K562 (cell line): ENCODE measurements around the gene ASB13. TPM values are rescaled to one million over a fixed set of nuclear protein-coding genes. Genes with fewer than 3 reads are reported as not detected.

Experiments
- BACH1 ChIP-seq: fragments of 200-800 bp; sonication (Bioruptor generic); IDR thresholded peaks from 2 replicates; pipeline ENCODE4 v1.6.1; 2016; ENCODE audit warnings: missing genetic modification characterization, missing compliant biosample characterization
- BHLHE40 ChIP-seq: IDR thresholded peaks from 2 replicates; pipeline ENCODE4 v1.6.1; 2011; ENCODE audit warnings: low read length, improper control_type of control experiment
- C11orf30 ChIP-seq: fragments of 450-650 bp; IDR thresholded peaks from 2 replicates; pipeline ENCODE4 v1.6.1; 2016; ENCODE audit warnings: low read depth, mild to moderate bottlenecking
- CAMTA2 ChIP-seq: fragments of 250-450 bp; sonication (Bioruptor Pico); conservative IDR thresholded peaks from 2 replicates; pipeline ENCODE4 v1.5.1; 2022
- CXXC5 ChIP-seq: fragments of 250-450 bp; sonication (Bioruptor Pico); IDR thresholded peaks from 2 replicates; pipeline ENCODE4 v1.8.0; 2022; ENCODE audit warnings: inconsistent platforms, mild to moderate bottlenecking, moderate library complexity
- DMBX1 ChIP-seq: fragments of 250-450 bp; sonication (Bioruptor Pico); IDR thresholded peaks from 2 replicates; pipeline ENCODE4 v1.8.0; 2022; ENCODE audit warnings: inconsistent platforms, mild to moderate bottlenecking, moderate library complexity, borderline replicate concordance
- EHMT2 ChIP-seq: fragments of 450-650 bp; IDR thresholded peaks from 2 replicates; pipeline ENCODE4 v1.6.1; 2018; ENCODE audit warnings: antibody characterized with exemption
- FOSL1 ChIP-seq: fragments of 200-800 bp; sonication (Bioruptor generic); conservative IDR thresholded peaks from 2 replicates; pipeline ENCODE4 v1.6.1; 2016; ENCODE audit warnings: missing genetic modification characterization, missing compliant biosample characterization
- JUND ChIP-seq, 2 experiments: IDR thresholded peaks; 2 replicates in 1 of 2; 3 replicates in 1 of 2; pipeline ENCODE4 v1.6.1; 2011; ENCODE audit warnings: borderline replicate concordance in 2 of 2, low read depth in 2 of 2, low read length in 2 of 2, improper control_type of control experiment in 1 of 2, missing biosample characterization in 1 of 2, missing genetic modification characterization in 1 of 2, missing genetic modification reagents in 1 of 2
- KLF16 ChIP-seq: IDR thresholded peaks from 2 replicates; pipeline ENCODE4 v1.6.1; 2016; ENCODE audit warnings: antibody characterized with exemption
- L3MBTL2 ChIP-seq: fragments of 450-650 bp; IDR thresholded peaks from 2 replicates; pipeline ENCODE4 v1.6.1; 2016; ENCODE audit warnings: mild to moderate bottlenecking, moderate library complexity
- MAFF ChIP-seq: IDR thresholded peaks from 2 replicates; pipeline ENCODE4 v1.6.1; 2012; ENCODE audit warnings: low read length, improper control_type of control experiment
- MAFK ChIP-seq: IDR thresholded peaks from 2 replicates; pipeline ENCODE4 v1.6.1; 2011; ENCODE audit warnings: low read length, improper control_type of control experiment
- MLLT1 ChIP-seq, 2 experiments: fragments of 450-650 bp; IDR thresholded peaks; 2 replicates each; pipeline ENCODE4 v1.6.1; 2016
- NFE2 ChIP-seq: IDR thresholded peaks from 2 replicates; pipeline ENCODE4 v1.6.1; 2014; ENCODE audit warnings: antibody characterized with exemption, low read depth
- SMARCA4 ChIP-seq: fragments of 450-650 bp; IDR thresholded peaks from 2 replicates; pipeline ENCODE4 v1.6.1; 2016
- SNRNP70 ChIP-seq: fragments of 200-400 bp; formaldehyde crosslinking; optimal IDR thresholded peaks from 2 replicates; pipeline ENCODE3; 2017; ENCODE audit warnings: low read depth, low read length
- TAF15 ChIP-seq: fragments of 200-400 bp; formaldehyde crosslinking; IDR thresholded peaks from 2 replicates; pipeline ENCODE4 v1.6.1; 2017; ENCODE audit warnings: mild to moderate bottlenecking, low read depth, low read length, moderate library complexity
- ZEB2 ChIP-seq: fragments of 450-650 bp; IDR thresholded peaks from 2 replicates; pipeline ENCODE4 v1.6.1; 2016
- ZNF143 ChIP-seq: sonication (generic); formaldehyde crosslinking; IDR thresholded peaks from 2 replicates; pipeline ENCODE4 v1.9.0; 2022; ENCODE audit warnings: mild to moderate bottlenecking, missing genetic modification reagents
- ZNF316 ChIP-seq: fragments of 450-650 bp; IDR thresholded peaks from 2 replicates; pipeline ENCODE4 v1.6.1; 2016
- ZNF778 ChIP-seq: fragments of 450-650 bp; formaldehyde crosslinking; IDR thresholded peaks from 2 replicates; pipeline ENCODE4 v1.4.0; 2020; ENCODE audit warnings: mild to moderate bottlenecking, moderate library complexity
- polyA plus RNA-seq, 8 experiments: library from polyadenylated mRNA; depleted of rRNA in 4 of 8; stranded (reverse) in 5 of 8; unstranded in 3 of 8; fragments of >200 nt; fragmentation: Nextera tagmentation in 2 of 8; fragmentation: Illumina TruSeq in 1 of 8; extraction: Ambion mirVana in 2 of 8; extraction: Trizol in 1 of 8; gene quantifications; 2 replicates each; pipeline versions ENCODE4 v1.2.1 to v1.2.3, GENCODE V29; 2011 to 2014; ENCODE audit warnings: inconsistent platforms in 1 of 8, missing spikeins in 1 of 8
- total RNA-seq, 7 experiments: library from RNA; depleted of rRNA in 6 of 7; stranded (reverse); fragments of >200 nt in 6 of 7; fragmentation: Illumina TruSeq in 2 of 7; extraction: Trizol in 2 of 7; gene quantifications; 2 replicates each; pipeline versions ENCODE4 v1.2.1 to v1.2.3, GENCODE V29; 2011 to 2021; ENCODE audit warnings: low replicate concordance in 1 of 7
- TF ChIP-seq, protein P1 (sequence below): fragments of 450-650 bp; IDR thresholded peaks from 2 replicates; pipeline ENCODE4 v1.6.1; 2017; ENCODE audit warnings: antibody characterized with exemption, mild to moderate bottlenecking

The ASB13 gene
- total and polyA plus RNA-seq, 9 of the 15 experiments (the other 6 are each of a cell fraction or from before 2014, with no cell fraction given) = 5.2 to 28.8 (median 16.9) TPM

GRCh38 chr10:5681930-5682329, 15.5 kb upstream of the ASB13 start (continued):
- TF ChIP-seq, protein P1, sequence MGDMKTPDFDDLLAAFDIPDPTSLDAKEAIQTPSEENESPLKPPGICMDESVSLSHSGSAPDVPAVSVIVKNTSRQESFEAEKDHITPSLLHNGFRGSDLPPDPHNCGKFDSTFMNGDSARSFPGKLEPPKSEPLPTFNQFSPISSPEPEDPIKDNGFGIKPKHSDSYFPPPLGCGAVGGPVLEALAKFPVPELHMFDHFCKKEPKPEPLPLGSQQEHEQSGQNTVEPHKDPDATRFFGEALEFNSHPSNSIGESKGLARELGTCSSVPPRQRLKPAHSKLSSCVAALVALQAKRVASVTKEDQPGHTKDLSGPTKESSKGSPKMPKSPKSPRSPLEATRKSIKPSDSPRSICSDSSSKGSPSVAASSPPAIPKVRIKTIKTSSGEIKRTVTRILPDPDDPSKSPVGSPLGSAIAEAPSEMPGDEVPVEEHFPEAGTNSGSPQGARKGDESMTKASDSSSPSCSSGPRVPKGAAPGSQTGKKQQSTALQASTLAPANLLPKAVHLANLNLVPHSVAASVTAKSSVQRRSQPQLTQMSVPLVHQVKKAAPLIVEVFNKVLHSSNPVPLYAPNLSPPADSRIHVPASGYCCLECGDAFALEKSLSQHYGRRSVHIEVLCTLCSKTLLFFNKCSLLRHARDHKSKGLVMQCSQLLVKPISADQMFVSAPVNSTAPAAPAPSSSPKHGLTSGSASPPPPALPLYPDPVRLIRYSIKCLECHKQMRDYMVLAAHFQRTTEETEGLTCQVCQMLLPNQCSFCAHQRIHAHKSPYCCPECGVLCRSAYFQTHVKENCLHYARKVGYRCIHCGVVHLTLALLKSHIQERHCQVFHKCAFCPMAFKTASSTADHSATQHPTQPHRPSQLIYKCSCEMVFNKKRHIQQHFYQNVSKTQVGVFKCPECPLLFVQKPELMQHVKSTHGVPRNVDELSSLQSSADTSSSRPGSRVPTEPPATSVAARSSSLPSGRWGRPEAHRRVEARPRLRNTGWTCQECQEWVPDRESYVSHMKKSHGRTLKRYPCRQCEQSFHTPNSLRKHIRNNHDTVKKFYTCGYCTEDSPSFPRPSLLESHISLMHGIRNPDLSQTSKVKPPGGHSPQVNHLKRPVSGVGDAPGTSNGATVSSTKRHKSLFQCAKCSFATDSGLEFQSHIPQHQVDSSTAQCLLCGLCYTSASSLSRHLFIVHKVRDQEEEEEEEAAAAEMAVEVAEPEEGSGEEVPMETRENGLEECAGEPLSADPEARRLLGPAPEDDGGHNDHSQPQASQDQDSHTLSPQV = 0 out of 2 replicates have a peak, but pooled peaks have one; percentile 30
- TF ChIP-seq SNRNP70 (no peak), JUND (IDR thresholded peaks at IDR 0.05; ENCODE audit: borderline replicate concordance, low read depth, low read length) (peak; percentile 38; the same call in 1 of the 2 replicates), JUND (tag; IDR thresholded peaks at IDR 0.05; ENCODE audit: borderline replicate concordance, low read depth, low read length) (0 out of 3 replicates have a peak, but pooled peaks have one; percentile 46), ZEB2 (0 out of 2 replicates have a peak, but pooled peaks have one; percentile 22), BACH1 (0 out of 2 replicates have a peak, but pooled peaks have one; percentile 59), MLLT1 (IDR thresholded peaks at IDR 0.05) (no peak), BHLHE40 (peak; percentile 68; the same call in 1 of the 2 replicates), L3MBTL2 (peak; percentile 56; the same call in 1 of the 2 replicates), FOSL1 (0 out of 2 replicates have a peak, but pooled peaks have one; percentile 13), TAF15 (no peak), NFE2 (peak; percentile 94), ZNF143 (CRISPR knock-in tag) (no peak), MAFF (peak; percentile 34; the same call in 1 of the 2 replicates), ZNF778 (CRISPR knock-in tag) (no peak), EHMT2 (peak; percentile 73), CAMTA2 (CRISPR knock-in tag) (no peak), SMARCA4 (0 out of 2 replicates have a peak, but pooled peaks have one; percentile 17), C11orf30 (peak; percentile 84), ZNF316 (peak; percentile 77; the same call in 1 of the 2 replicates), MAFK (peak; percentile 42; the same call in 1 of the 2 replicates), CXXC5 (CRISPR knock-in tag) (0 out of 2 replicates have a peak, but pooled peaks have one; percentile 24), DMBX1 (CRISPR knock-in tag) (peak; percentile 51; the same call in 1 of the 2 replicates), KLF16 (no peak)
